Thymus (tissue), 11 donors: Measurements from ENCODE around the gene GTSF1L. TPM values are rescaled to one million over a fixed set of nuclear protein-coding genes. Genes with fewer than 3 reads are reported as not detected.

Source experiments
- DNase-seq, 9 donors: peaks; one replicate each; pipeline ENCODE4 v3.0.0-alpha.2; 2013; ENCODE audit warnings: low spot score in 9 of 9, low read depth in 6 of 9, missing footprints in 1 of 9
- H3K27ac ChIP-seq, 2 donors: one replicate each; pipeline ENCODE4 v1.5.1; 2013; ENCODE audit warnings: control low read depth in 1 of 2, low read depth in 1 of 2, low read length in 1 of 2, mild to moderate bottlenecking in 1 of 2, moderate library complexity in 1 of 2
- H3K27me3 ChIP-seq, 2 donors: one replicate each; pipeline ENCODE4 v1.5.1; 2013; ENCODE audit warnings: low read length in 1 of 2; ENCODE audit not compliant: control insufficient read depth in 2 of 2, insufficient read depth in 1 of 2
- H3K36me3 ChIP-seq, 2 donors: one replicate each; pipeline ENCODE4 v1.5.1; 2013; ENCODE audit warnings: low read length in 1 of 2, mild to moderate bottlenecking in 1 of 2, moderate library complexity in 1 of 2; ENCODE audit not compliant: control insufficient read depth in 2 of 2, insufficient read depth in 2 of 2
- H3K4me1 ChIP-seq, 2 donors: one replicate each; pipeline ENCODE4 v1.5.1; 2013; ENCODE audit warnings: low read length in 2 of 2; ENCODE audit not compliant: control insufficient read depth in 2 of 2, insufficient read depth in 2 of 2
- H3K4me3 ChIP-seq, 2 donors: one replicate each; pipeline ENCODE4 v1.5.1; 2013; ENCODE audit warnings: low read length in 2 of 2, control low read depth in 1 of 2, mild to moderate bottlenecking in 1 of 2
- H3K9me3 ChIP-seq, 2 donors: one replicate each; pipeline ENCODE4 v1.5.1; 2013; ENCODE audit warnings: low read length in 1 of 2, mild to moderate bottlenecking in 1 of 2; ENCODE audit not compliant: control insufficient read depth in 2 of 2, insufficient read depth in 1 of 2
- WGBS: extraction: QIAGEN DNeasy Blood & Tissue Kit; methylation state at CpG from one replicate; pipeline ENCODE4 v1.1.7; 2013; 5-methylcytosine and 5-hydroxymethylcytosine counted together
- polyA plus RNA-seq: library from polyadenylated mRNA; stranded (reverse); fragments of 200-250 nt; gene quantifications from one replicate; pipeline ENCODE4 v1.2.3, GENCODE V29; 2013
- total RNA-seq: library from RNA; stranded (reverse); fragments of 120-200 nt; gene quantifications from one replicate; pipeline ENCODE4 v1.2.4, GENCODE V29; 2013
- donor health status: healthy.

Gene GTSF1L
- total and polyA plus RNA-seq, 2 donors = 0.14 to 0.75 TPM

- Histone ChIP-seq H3K27me3 (peaks cover 0 to 2% of the 10 kb centered on the region in 2 donors), H3K27ac (no peak overlapping the region), H3K4me1 (no peaks in the 10 kb centered on the region), H3K36me3 (no peaks in the 10 kb centered on the region), H3K9me3 (no peaks in the 10 kb centered on the region), H3K4me3 (no peak overlapping the region)
- DNase-seq = no peak
- 64% methylated on average over 2 of the region's 2 CpGs for WGBS
Observed at GRCh38 chr20:43736588-43737158, 9.9 kb upstream of the GTSF1L start.

DNA sequence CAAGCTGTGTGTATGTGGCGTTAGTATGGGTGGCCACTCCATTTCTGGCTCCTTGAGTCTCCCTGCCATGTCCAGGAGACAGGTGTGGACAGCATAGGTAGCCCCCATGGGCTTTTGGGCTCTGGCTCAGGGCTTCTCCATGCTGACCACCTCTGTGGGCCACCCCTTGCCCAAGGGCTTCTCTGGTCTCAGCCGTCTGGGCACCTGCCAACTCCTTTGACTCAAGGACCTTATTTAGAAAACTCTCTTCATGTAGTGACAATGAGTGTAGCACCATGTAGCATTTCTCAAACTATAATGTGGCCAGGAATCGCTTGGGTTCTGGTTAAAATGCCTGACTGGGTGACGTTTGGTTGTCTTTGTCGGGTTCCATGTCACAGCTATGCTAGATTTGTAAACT, 5.1 kb upstream of the GTSF1L start:
- H3K27me3 ChIP-seq = no peaks in the 10 kb centered on the region
- WGBS = 93% methylated on average over 5 of the region's 5 CpGs
- no peaks in the 10 kb centered on the region for H3K36me3 ChIP-seq
- H3K4me1 ChIP-seq = peaks cover 0 to 6% of the 10 kb centered on the region in 2 donors
- DNase-seq = no peak
- H3K4me3 ChIP-seq = no peak overlapping the region
- H3K9me3 ChIP-seq = no peaks in the 10 kb centered on the region
- no peak overlapping the region for H3K27ac ChIP-seq

- no peaks in the 10 kb centered on the region for H3K36me3 ChIP-seq
- H3K27ac ChIP-seq = no peak overlapping the region
- H3K27me3 ChIP-seq = no peaks in the 10 kb centered on the region
- H3K4me3 ChIP-seq = no peak overlapping the region
- no peak for DNase-seq
- no peaks in the 10 kb centered on the region for H3K9me3 ChIP-seq
- 91% methylated on average over 7 of the region's 7 CpGs for WGBS
- peaks cover 0 to 6% of the 10 kb centered on the region in 2 donors for H3K4me1 ChIP-seq
Observed at GRCh38 chr20:43731469-43731868, 4.7 kb upstream of the GTSF1L start.

GRCh38 chr20:43728686-43729255, 2.0 kb upstream of the GTSF1L start:
- DNase-seq = no peak
- peaks cover 0 to 6% of the 10 kb centered on the region in 2 donors for H3K4me1 ChIP-seq
- no peaks in the 10 kb centered on the region for H3K36me3 ChIP-seq
- H3K9me3 ChIP-seq = no peaks in the 10 kb centered on the region
- H3K27me3 ChIP-seq = no peaks in the 10 kb centered on the region
- no peak overlapping the region for H3K4me3 ChIP-seq
- no peak overlapping the region for H3K27ac ChIP-seq
- 72% methylated on average over 7 of the region's 7 CpGs for WGBS

DNA sequence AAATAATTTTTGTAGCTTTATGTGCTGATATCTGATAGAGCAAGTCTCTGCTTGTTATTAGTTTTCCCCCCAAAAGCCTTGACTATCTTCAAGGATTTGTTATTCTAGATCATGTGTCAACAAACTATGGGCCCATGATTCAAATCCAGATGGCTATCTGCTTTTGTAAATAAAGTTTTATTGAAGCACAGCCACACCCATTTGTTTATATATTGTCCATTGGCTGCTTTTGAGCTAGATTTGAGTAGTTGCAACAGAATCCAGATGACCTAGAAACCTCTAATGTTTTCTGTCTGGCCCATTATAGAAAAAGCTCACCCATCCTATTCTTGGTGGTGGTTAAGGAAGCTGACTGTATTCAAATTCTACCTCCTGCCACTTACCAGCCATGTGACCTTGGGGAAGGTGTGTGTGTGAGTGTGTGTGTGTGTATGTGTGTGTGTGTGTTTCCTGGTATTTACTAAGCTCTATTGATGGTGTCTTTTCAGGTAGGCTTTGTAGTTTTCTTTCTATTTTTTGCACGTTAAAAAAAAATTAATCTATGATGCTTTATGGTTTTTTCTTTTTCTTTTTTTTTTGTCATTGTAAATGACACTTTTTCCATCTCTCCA, 1.3 kb upstream of the GTSF1L start:
- H3K27me3 ChIP-seq = no peaks in the 10 kb centered on the region
- no peaks in the 10 kb centered on the region for H3K9me3 ChIP-seq
- 88% methylated on average over 1 of the region's 1 CpG for WGBS
- DNase-seq = peak in 1 of 9 donors; percentile 51
- peaks cover 0 to 6% of the 10 kb centered on the region in 2 donors for H3K4me1 ChIP-seq
- no peak overlapping the region for H3K4me3 ChIP-seq
- no peaks in the 10 kb centered on the region for H3K36me3 ChIP-seq
- H3K27ac ChIP-seq = no peak overlapping the region

DNA sequence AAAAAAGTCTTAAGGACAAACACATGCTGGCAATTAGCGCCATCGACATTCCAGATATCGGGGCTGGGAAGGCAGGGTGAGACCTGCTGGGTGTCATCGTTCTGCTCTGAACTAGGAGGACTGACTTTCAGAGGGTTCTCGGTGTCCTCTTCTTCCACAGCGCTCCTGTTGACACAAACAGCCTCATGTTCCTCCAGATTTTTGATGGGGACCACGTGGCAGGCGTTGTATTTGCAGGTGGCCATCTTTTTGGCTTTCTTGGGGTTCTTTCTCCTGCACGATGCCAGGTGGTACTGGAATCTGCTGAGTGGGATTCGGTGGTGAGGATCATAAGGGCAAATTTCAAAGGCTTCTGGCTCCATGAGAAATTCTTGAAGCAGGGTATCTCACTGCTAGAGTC, 469 bp downstream of the GTSF1L start:
- no peak overlapping the region for H3K4me3 ChIP-seq
- no peak for DNase-seq
- H3K9me3 ChIP-seq = no peaks in the 10 kb centered on the region
- 92% methylated on average over 10 of the region's 10 CpGs for WGBS
- no peaks in the 10 kb centered on the region for H3K36me3 ChIP-seq
- no peaks in the 10 kb centered on the region for H3K27me3 ChIP-seq
- H3K27ac ChIP-seq = no peak overlapping the region
- peaks cover 6 to 17% of the 10 kb centered on the region in 2 donors for H3K4me1 ChIP-seq

DNA sequence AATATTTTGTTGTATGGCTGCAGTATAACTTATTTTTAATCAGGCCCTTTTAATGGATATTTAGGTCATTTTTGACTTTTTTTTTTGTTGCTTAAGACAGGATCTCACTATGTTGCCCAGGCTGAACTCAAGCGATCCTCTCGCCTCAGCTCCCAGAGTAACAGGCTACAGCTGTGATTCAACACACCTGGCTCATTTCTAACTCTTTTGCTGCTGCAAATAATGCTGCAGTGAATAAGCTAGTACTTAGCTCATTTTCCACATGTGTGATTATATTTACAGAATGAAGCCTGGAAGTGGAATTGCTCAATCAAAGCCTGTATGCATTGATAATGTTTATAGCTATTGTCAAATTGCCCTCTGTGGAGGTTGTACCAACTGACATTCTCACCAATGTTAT, 1.1 kb downstream of the GTSF1L start:
- no peak overlapping the region for H3K27ac ChIP-seq
- H3K4me3 ChIP-seq = no peak overlapping the region
- no peaks in the 10 kb centered on the region for H3K9me3 ChIP-seq
- H3K36me3 ChIP-seq = no peaks in the 10 kb centered on the region
- DNase-seq = no peak
- 97% methylated on average over 2 of the region's 2 CpGs for WGBS
- H3K27me3 ChIP-seq = no peaks in the 10 kb centered on the region
- H3K4me1 ChIP-seq = peaks cover 9 to 21% of the 10 kb centered on the region in 2 donors

DNA sequence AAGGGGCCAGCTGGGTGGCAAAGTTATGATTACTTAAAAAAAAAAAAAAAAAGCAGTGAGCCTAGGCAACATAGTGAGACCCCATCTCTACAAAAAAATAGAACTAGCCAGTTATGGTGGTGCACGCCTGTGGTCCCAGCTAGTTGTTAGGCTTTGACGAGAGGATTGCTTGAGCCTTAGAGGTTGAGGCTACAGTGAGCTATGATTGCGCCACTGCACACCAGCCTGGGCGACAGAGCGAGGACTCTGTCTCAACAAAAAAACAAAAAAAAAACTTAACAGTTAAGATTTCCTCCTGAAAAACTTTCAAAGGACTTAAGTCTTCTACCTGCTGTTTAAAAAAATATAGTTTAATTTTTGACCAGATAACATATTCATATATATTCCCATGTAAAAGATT, 2.4 kb downstream of the GTSF1L start:
- Histone ChIP-seq H3K4me3 (no peak overlapping the region), H3K9me3 (no peaks in the 10 kb centered on the region), H3K36me3 (no peaks in the 10 kb centered on the region), H3K4me1 (peaks cover 9 to 21% of the 10 kb centered on the region in 2 donors), H3K27ac (no peak overlapping the region), H3K27me3 (no peaks in the 10 kb centered on the region)
- 92% methylated on average over 5 of the region's 5 CpGs for WGBS
- no peak for DNase-seq

GRCh38 chr20:43723735-43724134, 3.1 kb downstream of the GTSF1L start:
- 93% methylated on average over 3 of the region's 3 CpGs for WGBS
- no peaks in the 10 kb centered on the region for H3K36me3 ChIP-seq
- H3K27me3 ChIP-seq = no peaks in the 10 kb centered on the region
- no peak for DNase-seq
- no peaks in the 10 kb centered on the region for H3K9me3 ChIP-seq
- peaks cover 9 to 15% of the 10 kb centered on the region in 2 donors for H3K4me1 ChIP-seq
- no peak overlapping the region for H3K27ac ChIP-seq
- H3K4me3 ChIP-seq = no peak overlapping the region
